NT2/D1 (cell line): ENCODE measurements around the gene SYNE2.

Experiments
- DNase-seq: peaks from one replicate; pipeline ENCODE4 v3.0.0-alpha.2; 2011; ENCODE audit warnings: low read depth, low spot score
- H3K27me3 ChIP-seq: 2 replicates; pipeline ENCODE4 v1.6.0; 2011; ENCODE audit warnings: mild to moderate bottlenecking; ENCODE audit not compliant: insufficient read length, insufficient read depth
- H3K36me3 ChIP-seq: 2 replicates; pipeline ENCODE4 v1.6.1; 2011; ENCODE audit warnings: mild to moderate bottlenecking, low read length, mixed read lengths; ENCODE audit not compliant: insufficient read depth, insufficient read length
- H3K4me1 ChIP-seq: 2 replicates; pipeline ENCODE4 v1.5.1; 2011; ENCODE audit not compliant: insufficient read depth, insufficient read length
- H3K4me3 ChIP-seq: 2 replicates; pipeline ENCODE4 v1.5.1; 2011; ENCODE audit warnings: low read depth; ENCODE audit not compliant: insufficient read length
- H3K9ac ChIP-seq: 2 replicates; pipeline ENCODE4 v1.6.0; 2011; ENCODE audit warnings: low read depth; ENCODE audit not compliant: insufficient read length
- H3K9me3 ChIP-seq: 2 replicates; pipeline ENCODE4 v1.5.1; 2011; ENCODE audit warnings: mild to moderate bottlenecking, low read length; ENCODE audit not compliant: insufficient read depth
- SUZ12 ChIP-seq: IDR thresholded peaks from 2 replicates; pipeline ENCODE4 v1.6.1; 2011; ENCODE audit not compliant: insufficient read length, insufficient read depth; ENCODE audit errors: extremely low read depth
- YY1 ChIP-seq: IDR thresholded peaks from 2 replicates; pipeline ENCODE4 v1.6.1; 2011; ENCODE audit not compliant: insufficient read length, insufficient read depth
- ZNF274 ChIP-seq: IDR thresholded peaks from 2 replicates; pipeline ENCODE4 v1.6.1; 2011; ENCODE audit warnings: mild to moderate bottlenecking, low read depth, low read length

Gene SYNE2

DNA sequence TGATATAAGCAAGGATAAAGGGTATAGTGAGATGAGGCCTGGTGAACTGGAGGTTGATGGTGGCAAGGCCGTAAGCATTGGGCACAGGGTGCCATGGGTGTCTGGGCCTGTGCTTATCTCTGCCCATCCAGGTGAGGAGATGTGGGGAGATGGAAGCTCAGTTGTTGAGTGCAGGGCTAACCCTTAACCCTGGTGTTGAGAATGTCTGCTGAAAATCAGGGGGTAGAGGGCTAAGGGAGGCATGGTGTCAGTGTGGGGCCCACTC, 86.1 kb downstream of the SYNE2 start:
- no peak overlapping the region for H3K4me3 ChIP-seq
- no peaks in the 10 kb centered on the region for H3K9me3 ChIP-seq
- H3K36me3 ChIP-seq: peaks cover 2% of the 10 kb centered on the region
- no peak for DNase-seq
- TF ChIP-seq ZNF274: no peak
- no peak for TF ChIP-seq SUZ12
- TF ChIP-seq YY1: no peak
- no peaks in the 10 kb centered on the region for H3K27me3 ChIP-seq
- no peaks in the 10 kb centered on the region for H3K4me1 ChIP-seq
- H3K9ac ChIP-seq: no peak overlapping the region

DNA sequence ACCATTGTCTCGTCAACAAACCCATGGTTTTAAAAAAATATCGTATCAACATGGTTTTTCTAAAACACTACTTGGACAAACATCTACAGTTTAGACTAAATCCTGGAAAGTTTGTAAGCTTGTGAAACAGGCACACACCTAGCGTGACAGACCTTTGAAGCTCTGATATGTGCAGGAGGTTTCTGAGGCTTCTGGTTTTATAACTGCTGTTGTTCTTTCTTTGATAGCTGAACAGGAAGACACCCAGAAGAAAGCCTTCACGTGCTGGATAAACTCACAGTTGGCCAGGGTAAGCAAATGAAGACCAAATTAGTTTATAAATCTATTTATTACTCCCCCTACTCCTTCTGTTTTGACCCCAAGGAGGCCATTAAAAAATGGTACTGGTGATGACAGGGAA, 87.6 kb downstream of the SYNE2 start:
- H3K27me3 ChIP-seq: no peaks in the 10 kb centered on the region
- TF ChIP-seq SUZ12 (no peak), YY1 (no peak), ZNF274 (no peak)
- H3K9me3 ChIP-seq: no peaks in the 10 kb centered on the region
- no peak for DNase-seq
- no peaks in the 10 kb centered on the region for H3K4me1 ChIP-seq
- peaks cover 2% of the 10 kb centered on the region for H3K36me3 ChIP-seq
- H3K9ac ChIP-seq: no peak overlapping the region
- no peak overlapping the region for H3K4me3 ChIP-seq

DNA sequence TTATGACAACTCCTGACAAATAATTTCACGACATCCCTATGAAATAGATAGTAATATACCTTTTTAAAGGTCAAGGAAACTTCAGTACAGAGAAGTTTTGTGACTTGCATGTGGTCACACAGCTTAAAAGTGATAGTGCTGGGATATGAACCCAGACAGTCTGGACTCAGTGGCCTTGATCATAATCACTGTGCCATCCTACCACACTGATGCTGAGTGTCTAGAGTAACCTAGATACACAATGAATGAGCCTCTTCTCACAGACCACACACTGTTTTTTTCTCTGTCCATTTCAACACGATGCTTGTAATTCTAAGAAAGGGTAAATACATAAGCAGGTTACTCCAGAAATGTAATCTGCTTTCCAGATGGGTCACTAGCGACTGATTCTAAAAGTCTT, 88.2 kb downstream of the SYNE2 start:
- H3K27me3 ChIP-seq: no peaks in the 10 kb centered on the region
- peaks cover 2% of the 10 kb centered on the region for H3K36me3 ChIP-seq
- no peaks in the 10 kb centered on the region for H3K9me3 ChIP-seq
- TF ChIP-seq YY1 (no peak), ZNF274 (no peak), SUZ12 (no peak)
- H3K9ac ChIP-seq: no peak overlapping the region
- H3K4me3 ChIP-seq: no peak overlapping the region
- no peaks in the 10 kb centered on the region for H3K4me1 ChIP-seq
- DNase-seq: no peak

DNA sequence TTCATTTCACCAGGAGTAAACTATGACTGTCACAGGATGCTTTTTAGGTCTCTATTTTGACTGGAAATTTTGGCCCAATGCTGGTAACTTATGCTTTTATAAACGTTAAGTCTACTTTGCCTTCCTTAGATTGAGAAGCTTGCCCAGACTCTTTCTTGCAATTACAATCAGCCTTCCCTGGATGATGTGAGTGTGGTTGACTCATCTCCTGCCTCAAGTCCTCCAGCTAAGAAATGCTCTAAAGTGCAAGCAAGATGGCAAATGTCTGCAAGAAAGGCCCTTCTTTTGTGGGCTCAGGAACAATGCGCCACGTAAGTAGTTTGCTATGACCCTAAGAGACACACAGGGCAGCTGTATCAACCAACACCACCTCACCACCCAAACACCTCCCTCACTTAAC, 96.9 kb downstream of the SYNE2 start:
- Histone ChIP-seq H3K4me3 (no peak overlapping the region), H3K9me3 (no peaks in the 10 kb centered on the region), H3K27me3 (no peaks in the 10 kb centered on the region), H3K4me1 (no peaks in the 10 kb centered on the region), H3K36me3 (peaks cover 9% of the 10 kb centered on the region), H3K9ac (no peak overlapping the region)
- no peak for DNase-seq
- TF ChIP-seq ZNF274: no peak
- TF ChIP-seq YY1: no peak
- no peak for TF ChIP-seq SUZ12

DNA sequence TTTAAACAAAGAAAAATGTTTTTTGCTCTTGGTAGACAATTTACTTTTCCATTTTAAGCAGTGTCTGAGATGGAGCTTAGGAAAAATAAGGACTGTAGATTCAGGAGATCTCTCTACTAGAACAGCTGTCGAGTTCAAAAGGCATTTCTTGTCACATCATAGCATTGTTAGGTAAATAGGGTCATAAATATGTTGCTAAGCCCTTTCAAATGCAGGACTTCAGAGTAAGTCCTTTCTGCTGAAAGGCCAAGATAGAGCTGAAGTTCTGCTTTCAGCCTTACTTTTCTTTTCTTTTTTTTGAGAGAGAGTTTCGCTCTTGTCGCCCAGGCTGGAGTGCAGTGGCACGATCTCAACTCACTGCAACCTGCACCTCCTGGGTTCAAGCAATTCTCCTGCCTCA, 98.2 kb downstream of the SYNE2 start:
- H3K36me3 ChIP-seq: peaks cover 9% of the 10 kb centered on the region
- TF ChIP-seq SUZ12 (no peak), ZNF274 (no peak), YY1 (no peak)
- peak; percentile 27 for DNase-seq

DNA sequence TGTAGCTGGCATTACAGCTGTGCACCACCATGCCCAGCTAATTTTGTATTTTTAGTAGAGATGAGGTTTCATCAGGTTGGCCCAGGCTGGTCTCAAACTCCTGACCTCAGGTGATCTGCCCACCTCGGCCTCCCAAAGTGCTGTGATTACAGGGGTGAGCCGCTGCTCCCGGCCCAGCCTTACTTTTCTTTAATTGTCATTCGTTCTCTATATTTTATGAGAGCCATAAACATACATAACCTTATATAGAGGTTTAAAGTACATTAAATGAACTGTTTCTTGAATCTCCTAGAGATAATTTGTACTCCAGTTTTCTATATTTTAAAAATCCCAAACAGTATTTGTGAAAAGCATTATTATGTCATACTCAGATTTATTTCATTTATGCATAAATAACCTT, 98.6 kb downstream of the SYNE2 start:
- TF ChIP-seq ZNF274 (no peak), SUZ12 (no peak), YY1 (no peak)

More for the DNA sequence above, 98.2 kb downstream of the SYNE2 start:
- Histone ChIP-seq H3K4me3 (no peak overlapping the region), H3K9me3 (no peaks in the 10 kb centered on the region), H3K27me3 (no peaks in the 10 kb centered on the region), H3K4me1 (no peaks in the 10 kb centered on the region), H3K9ac (no peak overlapping the region)

DNA sequence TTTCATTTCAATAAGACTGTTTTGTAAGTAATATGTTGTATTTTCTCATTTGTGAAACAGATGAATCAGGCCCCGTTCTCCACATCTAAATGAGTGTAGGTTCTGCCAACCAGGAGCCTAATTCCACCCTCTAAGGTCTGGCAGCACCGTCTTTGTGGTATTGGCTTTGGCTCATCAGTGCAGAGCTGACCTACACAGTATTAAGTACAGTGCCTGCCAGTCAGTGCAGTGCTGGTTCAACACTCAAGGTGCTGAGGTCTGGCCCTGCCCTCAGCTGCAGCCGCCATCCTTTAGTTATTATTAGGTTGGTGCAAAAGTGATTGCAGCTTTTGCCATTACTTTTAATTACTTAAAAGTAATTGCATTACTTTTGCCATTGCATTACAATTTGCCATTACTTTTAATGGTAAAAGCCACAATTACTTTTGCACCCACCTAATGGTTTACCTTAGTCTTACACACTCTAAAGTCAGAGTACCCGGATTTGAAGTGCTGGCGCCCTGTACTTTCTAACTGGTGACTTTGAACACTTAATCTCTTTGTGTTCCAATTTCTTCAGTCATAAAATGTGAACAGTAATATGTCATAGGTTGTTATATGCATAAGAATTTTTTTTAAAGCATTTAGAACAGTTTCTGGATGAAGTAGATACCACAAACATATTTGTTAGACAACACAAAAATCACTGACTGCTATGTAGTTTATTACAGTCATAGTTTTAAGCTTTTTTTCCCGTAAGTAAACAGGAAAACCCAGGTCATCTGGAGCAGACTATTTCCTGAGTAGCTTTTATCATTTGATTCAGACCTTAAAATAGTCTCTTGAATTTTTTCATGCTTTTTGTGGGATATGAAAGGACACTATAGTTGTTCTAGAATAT, 99.5 kb downstream of the SYNE2 start:
- no peak for DNase-seq
- no peaks in the 10 kb centered on the region for H3K27me3 ChIP-seq
- H3K4me1 ChIP-seq: no peaks in the 10 kb centered on the region
- peaks cover 9% of the 10 kb centered on the region for H3K36me3 ChIP-seq
- no peak overlapping the region for H3K9ac ChIP-seq
- TF ChIP-seq ZNF274: no peak
- TF ChIP-seq YY1: no peak
- no peak for TF ChIP-seq SUZ12
- H3K9me3 ChIP-seq: no peaks in the 10 kb centered on the region
- no peak overlapping the region for H3K4me3 ChIP-seq

More for the DNA sequence above, 98.6 kb downstream of the SYNE2 start:
- Histone ChIP-seq H3K9ac (no peak overlapping the region), H3K36me3 (peaks cover 9% of the 10 kb centered on the region), H3K27me3 (no peaks in the 10 kb centered on the region), H3K4me1 (no peaks in the 10 kb centered on the region), H3K9me3 (no peaks in the 10 kb centered on the region), H3K4me3 (no peak overlapping the region)
- no peak for DNase-seq
